ENCODE measurements around the gene RPUSD4. TPM values are rescaled to one million over a fixed set of nuclear protein-coding genes. Genes with fewer than 3 reads are reported as not detected.

Gene RPUSD4
- total RNA-seq, 4 donors from 2014 or later = 18.3 to 29.6 (median 23.3) TPM

GRCh38 chr11:126159719-126160344, 51.6 kb downstream of the RPUSD4 start:
- Histone ChIP-seq H3K27ac (no peak overlapping the region), H3K36me3 (no peaks in the 10 kb centered on the region), H3K4me1 (peaks cover 0 to 7% (median 0%) of the 10 kb centered on the region in 4 donors), H3K4me3 (no peak overlapping the region), H3K9me3 (no peaks in the 10 kb centered on the region), H3K27me3 (no peaks in the 10 kb centered on the region)
- WGBS, 2 donors = 73 to 80% methylated on average over 19 of the region's 19 CpGs
- TF ChIP-seq CTCF (IDR thresholded peaks at IDR 0.05) (no peak), POLR2A (IDR thresholded peaks at IDR 0.05) (no peak), EP300 (IDR thresholded peaks at IDR 0.05) (no peak)
- no peak for DNase-seq (ENCODE audit: low spot score in 2 of 2)

- Histone ChIP-seq H3K36me3 (no peaks in the 10 kb centered on the region), H3K4me1 (peaks cover 0 to 4% (median 0%) of the 10 kb centered on the region in 4 donors), H3K27me3 (no peaks in the 10 kb centered on the region), H3K4me3 (no peak overlapping the region), H3K27ac (no peak overlapping the region), H3K9me3 (no peaks in the 10 kb centered on the region)
- no peak for DNase-seq (ENCODE audit: low spot score in 2 of 2)
- 65 to 67% methylated on average over 8 of the region's 8 CpGs for WGBS, 2 donors
- TF ChIP-seq EP300 (IDR thresholded peaks at IDR 0.05) (no peak), CTCF (IDR thresholded peaks at IDR 0.05) (no peak), POLR2A (IDR thresholded peaks at IDR 0.05) (no peak)
Measured at GRCh38 chr11:126158054-126158791, 53.2 kb downstream of the RPUSD4 start.

- no peak overlapping the region for H3K4me3 ChIP-seq
- no peak overlapping the region for H3K27ac ChIP-seq
- no peak for DNase-seq (ENCODE audit: low spot score in 2 of 2)
- H3K9me3 ChIP-seq = no peaks in the 10 kb centered on the region
- no peaks in the 10 kb centered on the region for H3K27me3 ChIP-seq
- H3K36me3 ChIP-seq = no peaks in the 10 kb centered on the region
- TF ChIP-seq POLR2A (IDR thresholded peaks at IDR 0.05) (no peak), CTCF (IDR thresholded peaks at IDR 0.05) (no peak), EP300 (IDR thresholded peaks at IDR 0.05) (no peak)
- WGBS, 2 donors = 88 to 89% methylated on average over 4 to 7 of the region's 7 CpGs
- no peaks in the 10 kb centered on the region for H3K4me1 ChIP-seq
Measured at GRCh38 chr11:126157326-126158030, 54.0 kb downstream of the RPUSD4 start.

- Histone ChIP-seq H3K4me1 (no peaks in the 10 kb centered on the region), H3K36me3 (no peaks in the 10 kb centered on the region), H3K27ac (no peak overlapping the region), H3K9me3 (peaks cover 0 to 4% (median 0%) of the 10 kb centered on the region in 4 donors), H3K4me3 (no peak overlapping the region), H3K27me3 (no peaks in the 10 kb centered on the region)
- DNase-seq (ENCODE audit: low spot score in 2 of 2) = no peak
- WGBS, 2 donors = 90 to 92% methylated on average over 8 of the region's 8 CpGs
- no peak for TF ChIP-seq EP300 (IDR thresholded peaks at IDR 0.05)
- no peak for TF ChIP-seq CTCF (IDR thresholded peaks at IDR 0.05)
- TF ChIP-seq POLR2A (IDR thresholded peaks at IDR 0.05) = no peak
Measured at GRCh38 chr11:126156814-126157213, 54.6 kb downstream of the RPUSD4 start.
